ENCODE results near the gene SLC10A7. TPM values are rescaled to one million over a fixed set of nuclear protein-coding genes. Genes with fewer than 3 reads are reported as not detected.

The SLC10A7 gene
- total and polyA plus RNA-seq, 9 donors = 4.0 to 12.4 (median 9.7) TPM

DNA sequence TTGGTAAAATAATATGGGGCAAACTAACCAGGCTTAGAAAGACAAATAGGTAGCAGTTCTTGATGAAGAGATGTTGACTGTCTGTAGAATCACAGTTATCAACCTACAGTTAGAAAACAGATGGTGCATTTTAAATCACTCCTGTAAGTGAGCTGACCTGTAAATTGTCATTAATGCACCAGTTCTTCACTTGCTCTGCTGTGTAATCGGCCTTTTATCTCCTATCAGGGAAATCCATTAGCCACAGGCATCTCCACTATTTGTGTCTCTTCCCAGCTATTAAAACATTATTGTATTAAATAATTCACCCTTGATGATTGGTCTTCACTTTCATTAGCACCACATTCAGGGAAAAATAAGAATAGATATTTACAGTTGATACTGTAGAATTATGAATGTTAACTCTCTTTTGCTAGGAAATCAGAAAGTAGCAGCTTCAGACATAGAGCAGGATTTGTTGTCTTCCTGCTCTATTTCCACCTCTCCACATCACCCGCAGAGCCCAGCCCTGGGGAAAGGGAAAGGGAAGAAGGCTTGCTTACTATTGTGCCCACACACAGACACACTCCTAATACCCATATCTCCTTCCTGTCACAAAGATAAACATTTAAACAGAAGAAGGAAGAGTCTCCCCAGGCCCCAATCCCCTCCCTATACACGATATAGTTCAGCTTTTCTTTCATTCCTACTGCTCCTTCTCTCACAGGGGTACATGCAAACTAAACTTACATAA, 210.3 kb downstream of the SLC10A7 start:
- no peak overlapping the region for H3K4me3 ChIP-seq
- no peak overlapping the region for H3K27ac ChIP-seq
- intact Hi-C loops (cut with DNase I) = no loop called here
- DNase-seq = no peak
- H3K27me3 ChIP-seq = no peaks in the 10 kb centered on the region
- H3K4me1 ChIP-seq (ENCODE audit: insufficient read depth) = peaks cover 4% of the 10 kb centered on the region
- TF ChIP-seq, protein P1, sequence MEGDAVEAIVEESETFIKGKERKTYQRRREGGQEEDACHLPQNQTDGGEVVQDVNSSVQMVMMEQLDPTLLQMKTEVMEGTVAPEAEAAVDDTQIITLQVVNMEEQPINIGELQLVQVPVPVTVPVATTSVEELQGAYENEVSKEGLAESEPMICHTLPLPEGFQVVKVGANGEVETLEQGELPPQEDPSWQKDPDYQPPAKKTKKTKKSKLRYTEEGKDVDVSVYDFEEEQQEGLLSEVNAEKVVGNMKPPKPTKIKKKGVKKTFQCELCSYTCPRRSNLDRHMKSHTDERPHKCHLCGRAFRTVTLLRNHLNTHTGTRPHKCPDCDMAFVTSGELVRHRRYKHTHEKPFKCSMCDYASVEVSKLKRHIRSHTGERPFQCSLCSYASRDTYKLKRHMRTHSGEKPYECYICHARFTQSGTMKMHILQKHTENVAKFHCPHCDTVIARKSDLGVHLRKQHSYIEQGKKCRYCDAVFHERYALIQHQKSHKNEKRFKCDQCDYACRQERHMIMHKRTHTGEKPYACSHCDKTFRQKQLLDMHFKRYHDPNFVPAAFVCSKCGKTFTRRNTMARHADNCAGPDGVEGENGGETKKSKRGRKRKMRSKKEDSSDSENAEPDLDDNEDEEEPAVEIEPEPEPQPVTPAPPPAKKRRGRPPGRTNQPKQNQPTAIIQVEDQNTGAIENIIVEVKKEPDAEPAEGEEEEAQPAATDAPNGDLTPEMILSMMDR (IDR thresholded peaks at IDR 0.05) = no peak
- TF ChIP-seq POLR2A (IDR thresholded peaks at IDR 0.05) (no peak), EP300 (IDR thresholded peaks at IDR 0.05) (no peak)
- no peaks in the 10 kb centered on the region for H3K9me3 ChIP-seq
- no peaks in the 10 kb centered on the region for H3K36me3 ChIP-seq
- WGBS, 3 donors = 64 to 70% (median 65%) methylated on average over 3 of the region's 3 CpGs

DNA sequence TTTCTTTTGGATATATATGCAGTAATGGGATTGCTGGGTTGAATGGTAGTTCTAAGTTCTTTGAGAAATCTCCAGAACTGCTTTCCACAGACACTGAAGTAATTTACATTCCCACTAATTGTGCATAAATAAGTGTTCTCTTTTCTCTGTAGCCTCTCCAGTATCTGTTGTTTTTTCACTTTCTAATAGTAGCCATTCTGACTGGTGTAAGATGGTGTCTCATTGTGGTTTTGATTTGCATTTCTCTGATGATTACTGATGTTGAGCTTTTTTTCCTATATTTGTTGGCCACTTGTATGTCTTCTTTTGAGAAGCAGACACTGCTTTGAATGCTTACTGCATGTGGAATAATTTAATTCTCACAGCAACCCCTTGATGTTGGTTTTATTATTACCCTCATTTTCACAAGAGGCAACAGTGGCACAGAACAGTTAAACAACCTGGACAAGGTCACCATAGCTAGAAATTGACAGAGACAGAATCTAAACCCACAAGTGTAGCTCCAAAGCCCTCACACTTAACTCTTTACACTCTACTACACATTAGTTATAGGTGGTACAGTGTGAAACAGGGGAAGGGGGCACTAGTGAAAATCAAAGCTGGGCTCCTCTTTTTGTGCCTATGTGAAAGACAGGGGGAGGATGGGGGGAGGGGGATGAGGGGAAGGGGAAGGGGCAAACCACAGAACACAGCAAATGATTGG, 211.3 kb downstream of the SLC10A7 start:
- H3K36me3 ChIP-seq = no peaks in the 10 kb centered on the region
- no peaks in the 10 kb centered on the region for H3K27me3 ChIP-seq
- H3K4me3 ChIP-seq = no peak overlapping the region
- intact Hi-C loops (cut with DNase I) = no loop called here
- peaks cover 4% of the 10 kb centered on the region for H3K4me1 ChIP-seq (ENCODE audit: insufficient read depth)
- no peak for TF ChIP-seq EP300 (IDR thresholded peaks at IDR 0.05)
- no peak overlapping the region for H3K27ac ChIP-seq
- no peak for DNase-seq
- H3K9me3 ChIP-seq = no peaks in the 10 kb centered on the region

DNA sequence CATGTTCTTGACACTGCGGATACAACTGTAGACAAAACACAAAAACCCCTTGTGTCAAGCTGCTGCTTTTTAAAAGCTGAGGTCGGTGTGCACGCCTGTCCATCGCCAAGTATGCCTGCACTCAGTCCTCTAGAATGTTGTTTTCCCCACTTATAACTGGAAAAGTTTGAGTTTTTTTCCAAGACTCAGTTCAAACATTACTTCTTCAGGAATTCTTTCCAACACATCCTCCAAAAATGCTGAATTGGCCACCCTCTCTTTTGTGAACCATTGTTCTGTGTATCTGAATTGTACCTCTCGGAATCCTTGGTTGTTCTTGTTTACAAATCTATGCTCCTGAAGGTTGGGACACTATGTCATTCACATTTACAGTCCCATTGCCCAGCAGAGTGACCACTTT, 212.8 kb downstream of the SLC10A7 start:
- Histone ChIP-seq H3K4me1 (ENCODE audit: insufficient read depth) (peaks cover 4% of the 10 kb centered on the region), H3K4me3 (no peak overlapping the region), H3K9me3 (no peaks in the 10 kb centered on the region), H3K36me3 (no peaks in the 10 kb centered on the region), H3K27me3 (no peaks in the 10 kb centered on the region), H3K27ac (no peak overlapping the region)
- WGBS, 3 donors = 11 to 40% (median 12%) methylated on average over 5 of the region's 5 CpGs
- DNase-seq = no peak
- no peak for TF ChIP-seq EP300 (IDR thresholded peaks at IDR 0.05)
- no peak for TF ChIP-seq POLR2A (IDR thresholded peaks at IDR 0.05)
- TF ChIP-seq, protein P1 (IDR thresholded peaks at IDR 0.05) = no peak
- intact Hi-C loops (cut with DNase I) = no loop called here

DNA sequence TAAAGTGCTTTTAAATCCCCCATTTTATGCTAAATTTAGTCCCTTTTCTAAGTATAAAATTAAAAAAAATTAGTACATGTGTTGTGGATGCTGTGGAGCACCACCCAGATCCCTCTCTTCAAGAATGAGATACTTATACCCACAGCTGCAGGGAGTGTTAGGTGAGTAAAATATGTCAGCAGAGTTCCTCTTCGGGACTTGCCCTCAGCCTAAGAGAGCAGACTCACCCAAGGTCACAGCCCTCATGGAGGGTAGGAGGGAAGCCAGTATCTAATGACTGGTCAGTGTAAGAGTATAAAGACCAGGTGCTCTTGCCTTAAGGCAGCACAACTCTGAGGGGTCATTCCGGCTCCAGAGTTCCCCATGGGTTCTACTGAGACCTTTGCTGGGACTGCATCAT, 218.9 kb downstream of the SLC10A7 start:
- Histone ChIP-seq H3K4me1 (ENCODE audit: insufficient read depth) (no peaks in the 10 kb centered on the region), H3K36me3 (no peaks in the 10 kb centered on the region), H3K27ac (no peak overlapping the region), H3K27me3 (no peaks in the 10 kb centered on the region), H3K9me3 (no peaks in the 10 kb centered on the region), H3K4me3 (no peak overlapping the region)
- WGBS, 3 donors = 87 to 91% (median 90%) methylated on average over 2 of the region's 2 CpGs
- intact Hi-C loops (cut with DNase I) = no loop called here
- TF ChIP-seq POLR2A (IDR thresholded peaks at IDR 0.05) = no peak
- TF ChIP-seq, protein P1 (IDR thresholded peaks at IDR 0.05) = no peak
- TF ChIP-seq EP300 (IDR thresholded peaks at IDR 0.05) = no peak
- DNase-seq = no peak

DNA sequence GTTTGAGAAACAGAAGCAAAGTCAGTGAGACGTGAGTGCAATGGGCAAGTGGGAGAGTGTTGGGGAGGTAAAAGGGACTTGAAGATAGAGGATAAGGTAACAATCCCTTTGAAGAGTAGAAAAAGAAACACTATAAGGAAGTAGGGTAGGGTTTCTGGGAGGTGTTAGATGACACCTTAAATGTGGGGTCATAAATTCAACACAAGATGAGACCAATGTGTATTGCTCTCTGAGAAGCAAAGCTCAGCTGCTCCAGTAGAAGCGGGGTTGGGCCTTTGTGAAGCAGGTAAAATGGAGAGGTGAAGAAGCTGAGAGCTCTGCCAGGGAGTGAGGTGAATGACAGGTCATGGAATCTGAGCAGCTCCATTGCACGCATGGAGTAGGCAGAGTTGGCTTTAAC, 222.1 kb downstream of the SLC10A7 start:
- Histone ChIP-seq H3K36me3 (no peaks in the 10 kb centered on the region), H3K27me3 (no peaks in the 10 kb centered on the region), H3K4me1 (ENCODE audit: insufficient read depth) (no peaks in the 10 kb centered on the region), H3K9me3 (no peaks in the 10 kb centered on the region), H3K4me3 (no peak overlapping the region), H3K27ac (no peak overlapping the region)
- TF ChIP-seq POLR2A (IDR thresholded peaks at IDR 0.05) = no peak
- no peak for TF ChIP-seq EP300 (IDR thresholded peaks at IDR 0.05)
- TF ChIP-seq, protein P1 (IDR thresholded peaks at IDR 0.05) = no peak
- DNase-seq = no peak
- 96 to 99% (median 97%) methylated on average over 3 of the region's 3 CpGs for WGBS, 3 donors
- intact Hi-C loops (cut with DNase I) = no loop called here

Measured in ovary (tissue), 9 donors.